PC-9 (cell line): ENCODE results near the gene CHAC2. TPM values are rescaled to one million over a fixed set of nuclear protein-coding genes. Genes with fewer than 3 reads are reported as not detected.

Experiments
- BruUV-seq: library from RNA; stranded (reverse); fragments of 400-500 nt; replicated peaks from 2 replicates; lab custom pipeline; 2021; lab: Mats Ljungman, UMichigan
- CTCF ChIA-PET: fragments of 300-600 bp; sonication (Branson Sonifier 250); formaldehyde crosslinking; loops from one replicate; lab custom pipeline; 2022; ENCODE audit warnings: antibody characterized with exemption; lab: Charles Lee
- POLR2A ChIA-PET: fragments of 300-600 bp; sonication (Branson Sonifier 250); formaldehyde crosslinking; loops from one replicate; lab custom pipeline; 2022; ENCODE audit warnings: antibody characterized with exemption; ENCODE audit not compliant: unreplicated experiment; lab: Charles Lee
- DNase-seq, 2 experiments: peaks; one replicate each; pipeline versions ENCODE4 v3.0.0 to v3.0.0-alpha.2; 2015 to 2022; ENCODE audit warnings: mixed read lengths in 1 of 2
- H2AFZ ChIP-seq: fragments of 200-600 bp; sonication (generic); 2 replicates; pipeline ENCODE4 v1.8.1; 2017; ENCODE audit warnings: antibody characterized with exemption
- H3F3A ChIP-seq: fragments of 200-600 bp; sonication (generic); 2 replicates; pipeline ENCODE4 v1.8.1; 2017; ENCODE audit warnings: antibody characterized with exemption, mild to moderate bottlenecking, low read depth; ENCODE audit not compliant: insufficient read depth
- H3K27ac ChIP-seq: fragments of 200-600 bp; sonication (generic); 2 replicates; pipeline ENCODE4 v1.6.1; 2016; ENCODE audit warnings: mixed run types
- H3K27me3 ChIP-seq: fragments of 200-600 bp; sonication (generic); 2 replicates; pipeline ENCODE4 v1.6.1; 2016; ENCODE audit warnings: low read depth, mixed run types; ENCODE audit not compliant: insufficient read depth
- H3K36me3 ChIP-seq: fragments of 200-600 bp; sonication (generic); 2 replicates; pipeline ENCODE4 v1.6.1; 2016; ENCODE audit warnings: low read depth, mixed run types
- H3K4me1 ChIP-seq: fragments of 200-600 bp; sonication (generic); replicated peaks from 2 replicates; pipeline ENCODE4 v1.6.1; 2016; ENCODE audit warnings: mixed run types; ENCODE audit not compliant: insufficient read depth
- H3K4me2 ChIP-seq: fragments of 200-600 bp; sonication (generic); 2 replicates; pipeline ENCODE4 v1.6.1; 2017; ENCODE audit warnings: mixed run types
- H3K4me3 ChIP-seq: fragments of 200-600 bp; sonication (generic); 2 replicates; pipeline ENCODE4 v1.6.1; 2016; ENCODE audit warnings: mixed run types
- H3K79me2 ChIP-seq: fragments of 200-600 bp; sonication (generic); 2 replicates; pipeline ENCODE4 v1.6.1; 2017; ENCODE audit warnings: low read depth, mixed run types
- H3K9me2 ChIP-seq: fragments of 200-600 bp; sonication (generic); 2 replicates; pipeline ENCODE4 v1.8.1; 2017; ENCODE audit warnings: mild to moderate bottlenecking; ENCODE audit not compliant: insufficient read depth
- H3K9me3 ChIP-seq: fragments of 200-600 bp; sonication (generic); 2 replicates; pipeline ENCODE4 v1.8.1; 2016; ENCODE audit warnings: low read depth; ENCODE audit not compliant: insufficient read depth
- H4K20me1 ChIP-seq: fragments of 200-600 bp; sonication (generic); 2 replicates; pipeline ENCODE4 v1.8.1; 2017; ENCODE audit not compliant: insufficient read depth
- CTCF ChIP-seq: fragments of 200-600 bp; sonication (generic); conservative IDR thresholded peaks from 2 replicates; pipeline ENCODE4 v1.6.1; 2017; ENCODE audit warnings: mixed run types, antibody characterized with exemption, mild to moderate bottlenecking, moderate library complexity
- EZH2 ChIP-seq: fragments of 200-600 bp; sonication (generic); IDR thresholded peaks from 2 replicates; pipeline ENCODE4 v1.8.0; 2017; ENCODE audit warnings: antibody characterized with exemption, low read depth
- intact Hi-C: fragments of 100-400 bp; cut with micrococcal nuclease; formaldehyde crosslinking; loops from one replicate; pipeline ENCODE4 v1.10.0; 2022; ENCODE audit not compliant: unreplicated experiment
- total RNA-seq: library from RNA; stranded (reverse); gene quantifications from 2 replicates; pipeline ENCODE4 v1.2.3, GENCODE V29; 2021

CHAC2 gene
- total RNA-seq, 1 experiment from 2014 or later: 5.0 TPM

GRCh38 chr2:53784436-53784835 lies 16.8 kb downstream of the CHAC2 start:
- peaks cover 26% of the 10 kb centered on the region for H3K4me1 ChIP-seq
- no peak overlapping the region for H3K27ac ChIP-seq
- peak overlapping the region; percentile 95 for H3K4me2 ChIP-seq
- no peaks in the 10 kb centered on the region for H3K27me3 ChIP-seq
- no peak overlapping the region for H2AFZ ChIP-seq
- ChIA-PET POLR2A (no interaction called here), CTCF (no interaction called here)
- intact Hi-C loops: loop anchor here (10.0 kb wide), 1 partner anchor 920 kb away; no protein-coding TSS in a partner anchor
- no TSS peak for BruUV-seq
- no peak overlapping the region for H3K4me3 ChIP-seq
- peaks cover 15% of the 10 kb centered on the region; the same call in 1 of the 2 replicates for H3K36me3 ChIP-seq
- peaks cover 12% of the 10 kb centered on the region; the same call in 1 of the 2 replicates for H3F3A ChIP-seq
- H4K20me1 ChIP-seq: peaks cover 20% of the 10 kb centered on the region; the same call in 1 of the 2 replicates
- TF ChIP-seq CTCF: no peak
- TF ChIP-seq EZH2: no peak
- DNase-seq: no peak
- no peaks in the 10 kb centered on the region for H3K9me3 ChIP-seq
- H3K9me2 ChIP-seq: no peaks in the 10 kb centered on the region
- peaks cover 94% of the 10 kb centered on the region for H3K79me2 ChIP-seq

- Histone ChIP-seq H3K27ac (no peak overlapping the region), H3K4me3 (peak overlapping the region; percentile 88), H3K9me3 (no peaks in the 10 kb centered on the region), H2AFZ (no peak overlapping the region), H3F3A (peaks cover 12% of the 10 kb centered on the region; the same call in 1 of the 2 replicates), H3K4me2 (peak overlapping the region; percentile 95), H3K27me3 (no peaks in the 10 kb centered on the region), H3K9me2 (no peaks in the 10 kb centered on the region), H3K36me3 (peaks cover 7% of the 10 kb centered on the region; the same call in 1 of the 2 replicates), H4K20me1 (peaks cover 14% of the 10 kb centered on the region; the same call in 1 of the 2 replicates), H3K79me2 (peaks cover 95% of the 10 kb centered on the region), H3K4me1 (peaks cover 26% of the 10 kb centered on the region)
- no peak for DNase-seq
- CTCF ChIA-PET: no interaction called here
- POLR2A ChIA-PET: no interaction called here
- no TSS peak for BruUV-seq
- intact Hi-C loops: loop anchor here (10.0 kb wide), 1 partner anchor 919 kb away; no protein-coding TSS in a partner anchor
- no peak for TF ChIP-seq EZH2
- no peak for TF ChIP-seq CTCF
These were observed 17.8 kb downstream of the CHAC2 start for GRCh38 chr2:53785366-53785765.

- H3K4me2 ChIP-seq: peak overlapping the region; percentile 95
- peaks cover 7% of the 10 kb centered on the region; the same call in 1 of the 2 replicates for H3K36me3 ChIP-seq
- TF ChIP-seq CTCF (no peak), EZH2 (no peak)
- ChIA-PET POLR2A (no interaction called here), CTCF (no interaction called here)
- peaks cover 14% of the 10 kb centered on the region for H4K20me1 ChIP-seq
- peaks cover 17% of the 10 kb centered on the region; the same call in 1 of the 2 replicates for H3F3A ChIP-seq
- peak overlapping the region; percentile 93 for H2AFZ ChIP-seq
- peaks cover 95% of the 10 kb centered on the region for H3K79me2 ChIP-seq
- intact Hi-C loops: loop anchor here (10.0 kb wide), 1 partner anchor 918 kb away; no protein-coding TSS in a partner anchor
- DNase-seq: peak in 1 of 2 experiments; percentile 56
- H3K4me1 ChIP-seq: peaks cover 26% of the 10 kb centered on the region
- H3K4me3 ChIP-seq: peak overlapping the region; percentile 88
- H3K27me3 ChIP-seq: no peaks in the 10 kb centered on the region
- peak overlapping the region; percentile 51 for H3K27ac ChIP-seq
- H3K9me3 ChIP-seq: no peaks in the 10 kb centered on the region
- no peaks in the 10 kb centered on the region for H3K9me2 ChIP-seq
- TSS peak; percentile 53 for BruUV-seq
These were observed 18.7 kb downstream of the CHAC2 start for GRCh38 chr2:53786352-53786704.
